Eye (tissue), 1 donor: Measurements from ENCODE around the gene GYS1.
A peak's percentile ranks its signal among the peaks of the same experiment; 100 is the strongest.

ENCODE experiments used
- DNase-seq: peaks from one replicate; pipeline ENCODE4 v3.0.0-alpha.2; 2015

Gene GYS1

GRCh38 chr19:48962849-48963165 lies 30.3 kb downstream of the GYS1 start:
- DNase-seq: no peak

DNA sequence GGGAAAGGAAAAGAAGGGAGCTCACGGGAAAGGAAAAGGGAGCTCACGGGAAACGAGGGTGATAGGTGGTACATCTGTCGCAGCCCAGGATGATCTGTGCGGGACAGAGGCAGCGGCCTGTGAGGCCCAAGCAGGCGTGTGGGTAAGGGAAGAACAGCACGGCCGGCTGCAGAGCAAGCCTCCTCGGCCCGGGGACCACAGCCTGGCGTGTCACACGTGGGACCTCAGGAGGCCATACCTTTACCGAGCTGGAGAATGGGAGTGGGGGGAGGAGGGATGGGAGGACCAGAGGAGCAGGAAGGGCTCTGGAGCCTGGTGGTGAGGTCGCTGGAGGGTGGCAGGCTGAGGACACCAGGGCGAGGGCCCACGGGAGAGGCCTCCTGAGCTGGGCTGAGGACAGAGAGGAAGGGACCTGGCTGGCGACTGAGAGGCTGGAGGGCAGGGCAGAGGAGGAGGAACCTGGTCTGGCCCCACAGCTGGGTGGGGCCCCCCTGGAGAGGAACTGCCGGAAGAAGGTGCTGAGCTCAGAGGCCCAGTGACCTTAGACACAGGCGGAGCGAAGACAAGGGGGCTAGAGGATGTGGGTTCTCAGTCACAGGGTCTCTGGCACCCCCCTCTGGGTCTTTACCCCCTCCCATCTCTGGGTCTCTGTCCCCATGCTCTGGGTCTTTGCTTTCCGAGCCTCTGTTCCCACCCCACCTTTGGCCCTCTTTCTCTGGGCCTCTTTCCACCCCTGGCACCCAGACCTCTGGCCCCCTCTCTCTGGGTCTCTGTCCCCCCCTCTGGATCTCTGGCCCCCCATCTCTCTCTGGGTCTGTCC lies 30.9 kb downstream of the GYS1 start:
- DNase-seq: no peak

DNA sequence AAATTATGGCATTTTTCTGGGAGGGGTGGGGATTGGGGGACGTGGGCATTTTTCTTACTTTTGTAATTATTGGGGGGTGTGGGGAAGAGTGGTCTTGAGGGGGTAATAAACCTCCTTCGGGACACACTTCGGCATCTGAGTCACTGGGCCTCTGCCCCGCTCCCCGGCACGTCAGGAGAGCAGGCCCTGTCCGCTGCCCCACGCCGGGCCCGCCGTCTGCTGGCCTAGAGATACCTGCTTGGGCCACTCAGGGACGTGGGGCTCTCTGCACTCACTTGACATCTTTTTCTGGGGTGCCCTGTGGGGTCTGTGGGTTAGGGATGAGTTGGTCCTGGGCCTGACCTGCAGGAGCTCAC lies 31.5 kb downstream of the GYS1 start:
- DNase-seq: no peak

GRCh38 chr19:48961051-48961649 lies 32.0 kb downstream of the GYS1 start:
- no peak for DNase-seq

GRCh38 chr19:48959341-48960239 lies 33.5 kb downstream of the GYS1 start:
- DNase-seq: no peak

DNA sequence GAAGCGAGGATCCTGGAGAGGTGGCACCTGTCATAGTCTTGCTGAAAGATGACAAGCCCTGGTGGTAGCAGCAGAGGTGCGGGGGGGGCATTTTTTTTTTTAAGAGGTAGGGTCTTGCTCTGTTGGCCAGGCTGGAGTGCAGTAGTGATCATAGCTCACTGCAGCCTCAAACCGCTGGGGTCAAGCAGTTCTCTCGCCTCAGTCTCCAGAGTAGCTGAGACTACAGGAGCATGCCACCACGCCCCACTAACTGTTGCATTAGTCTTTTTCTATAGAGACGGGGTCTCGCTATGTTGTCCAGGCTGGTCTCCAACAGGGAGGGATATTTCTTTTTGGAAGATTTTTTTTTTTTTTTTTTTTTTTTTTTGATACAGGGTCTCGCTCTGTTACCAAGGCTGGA lies 35.1 kb downstream of the GYS1 start:
- DNase-seq: no peak

DNA sequence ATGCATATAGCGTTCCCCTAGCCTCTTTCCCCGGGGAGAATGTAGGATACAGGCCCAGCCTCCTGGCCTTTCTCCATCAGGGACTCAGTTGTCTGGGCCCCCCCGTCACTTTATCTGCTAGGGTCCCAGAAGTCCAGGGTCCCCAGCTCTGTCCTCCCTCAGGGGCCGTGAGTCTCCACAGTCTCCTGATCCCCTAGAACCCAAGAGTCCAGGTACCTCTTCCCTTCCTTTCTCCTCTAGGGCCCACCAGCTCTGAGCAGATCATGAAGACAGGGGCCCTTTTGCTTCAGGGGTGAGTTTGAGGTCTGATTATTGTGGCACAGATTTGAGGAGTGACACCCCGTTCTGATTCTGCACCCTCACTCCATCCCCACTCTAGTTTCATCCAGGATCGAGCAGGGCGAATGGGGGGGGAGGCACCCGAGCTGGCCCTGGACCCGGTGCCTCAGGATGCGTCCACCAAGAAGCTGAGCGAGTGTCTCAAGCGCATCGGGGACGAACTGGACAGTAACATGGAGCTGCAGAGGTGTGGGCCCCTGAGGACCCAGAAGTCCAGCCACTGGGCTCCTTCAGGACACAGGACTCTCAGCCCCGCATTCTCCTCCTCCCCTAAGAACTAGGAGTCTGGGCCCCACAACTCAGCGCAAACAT lies 37.7 kb downstream of the GYS1 start:
- no peak for DNase-seq

GRCh38 chr19:48954595-48955307 lies 38.4 kb downstream of the GYS1 start, which contains the start of gene BAX:
BAX (plus strand) TSS chr19:48954875; CDS start chr19:48954929, 54 bp downstream.
- peak; percentile 98 for DNase-seq

- DNase-seq: no peak
Observed at GRCh38 chr19:48953990-48954594, 39.0 kb downstream of the GYS1 start.

DNA sequence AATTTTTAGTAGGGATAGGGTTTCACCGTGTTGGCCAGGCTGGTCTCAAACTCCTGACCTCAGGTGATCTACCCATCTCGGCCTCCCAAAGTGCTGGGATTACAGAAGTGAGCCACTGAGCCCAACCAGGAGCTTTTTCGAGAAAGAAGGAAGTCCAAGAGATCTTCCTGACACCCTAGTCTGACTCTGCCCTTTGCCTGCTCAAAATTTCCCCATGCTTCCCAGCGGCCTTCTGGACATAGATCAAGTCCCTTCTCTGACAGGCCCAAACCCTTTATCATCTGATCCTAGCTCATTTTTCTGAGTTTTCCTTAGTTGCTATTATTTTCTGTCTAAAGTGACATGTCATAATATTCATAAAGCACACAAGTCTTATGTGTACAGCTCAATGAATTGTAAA lies 40.0 kb downstream of the GYS1 start:
- DNase-seq: no peak

DNA sequence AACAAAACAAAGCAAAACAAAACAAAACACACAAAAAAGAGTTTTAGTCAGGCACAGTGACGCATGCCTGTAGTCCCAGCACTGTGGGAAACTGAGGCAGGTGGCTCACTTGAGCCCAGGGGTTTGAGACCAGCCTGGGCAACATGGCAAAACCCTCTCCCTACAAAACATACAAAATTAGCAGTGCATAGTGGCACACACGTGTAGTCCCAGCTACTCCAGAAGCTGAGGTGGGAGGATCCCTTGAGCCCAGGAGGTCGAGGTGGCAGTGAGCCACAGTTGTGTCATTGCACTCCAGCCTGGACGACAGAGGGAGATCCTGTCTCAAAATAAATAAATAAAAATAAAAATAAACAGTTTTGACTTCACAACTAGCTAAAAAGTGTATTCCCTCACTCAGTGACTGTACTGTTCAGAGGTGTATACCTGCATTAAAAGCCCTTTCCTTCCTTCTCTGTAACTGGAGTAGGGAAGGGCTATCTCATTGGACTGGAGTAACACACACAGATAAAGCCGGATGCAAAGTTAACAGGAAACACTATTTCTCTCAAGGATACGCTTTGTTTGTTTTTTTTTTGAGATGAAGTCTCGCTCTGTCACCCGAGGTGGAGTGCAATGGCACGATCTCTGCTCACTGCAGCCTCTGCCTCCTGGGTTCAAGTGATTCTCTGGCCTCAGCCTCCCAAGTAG lies 42.1 kb downstream of the GYS1 start:
- no peak for DNase-seq

DNA sequence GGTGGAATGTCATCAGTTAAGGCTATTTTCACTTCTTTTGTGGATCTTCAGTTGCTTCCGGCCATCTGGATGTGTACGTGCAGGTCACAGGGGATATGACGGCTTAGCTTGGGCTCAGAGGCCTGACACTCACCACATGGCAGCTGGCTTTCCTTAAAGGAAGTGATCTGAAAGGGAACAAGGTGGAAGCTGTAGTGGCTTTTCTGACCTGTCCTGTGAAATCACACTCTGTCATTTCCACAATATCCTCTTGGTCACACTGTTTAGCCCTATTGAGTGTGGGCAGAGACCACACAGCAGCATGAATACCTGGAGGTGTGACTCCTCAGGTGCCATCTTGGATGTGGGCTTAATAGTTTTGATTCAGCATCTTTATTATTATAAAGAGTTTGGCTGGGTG lies 43.0 kb downstream of the GYS1 start:
- no peak for DNase-seq

DNA sequence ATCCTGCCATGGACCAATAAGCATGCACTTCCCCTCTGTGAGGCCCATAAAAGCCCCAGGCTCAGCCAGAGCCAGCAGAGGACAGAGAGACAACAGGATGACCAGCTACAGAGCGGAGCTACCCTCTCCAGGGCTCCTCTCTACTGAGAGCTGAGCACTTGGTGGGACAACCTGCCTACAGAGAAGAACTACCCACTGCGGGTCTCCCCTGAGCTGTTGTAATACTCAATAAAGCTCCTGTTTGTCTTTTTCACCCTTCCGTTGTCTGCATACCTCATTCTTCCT lies 45.9 kb downstream of the GYS1 start:
- DNase-seq: no peak

DNA sequence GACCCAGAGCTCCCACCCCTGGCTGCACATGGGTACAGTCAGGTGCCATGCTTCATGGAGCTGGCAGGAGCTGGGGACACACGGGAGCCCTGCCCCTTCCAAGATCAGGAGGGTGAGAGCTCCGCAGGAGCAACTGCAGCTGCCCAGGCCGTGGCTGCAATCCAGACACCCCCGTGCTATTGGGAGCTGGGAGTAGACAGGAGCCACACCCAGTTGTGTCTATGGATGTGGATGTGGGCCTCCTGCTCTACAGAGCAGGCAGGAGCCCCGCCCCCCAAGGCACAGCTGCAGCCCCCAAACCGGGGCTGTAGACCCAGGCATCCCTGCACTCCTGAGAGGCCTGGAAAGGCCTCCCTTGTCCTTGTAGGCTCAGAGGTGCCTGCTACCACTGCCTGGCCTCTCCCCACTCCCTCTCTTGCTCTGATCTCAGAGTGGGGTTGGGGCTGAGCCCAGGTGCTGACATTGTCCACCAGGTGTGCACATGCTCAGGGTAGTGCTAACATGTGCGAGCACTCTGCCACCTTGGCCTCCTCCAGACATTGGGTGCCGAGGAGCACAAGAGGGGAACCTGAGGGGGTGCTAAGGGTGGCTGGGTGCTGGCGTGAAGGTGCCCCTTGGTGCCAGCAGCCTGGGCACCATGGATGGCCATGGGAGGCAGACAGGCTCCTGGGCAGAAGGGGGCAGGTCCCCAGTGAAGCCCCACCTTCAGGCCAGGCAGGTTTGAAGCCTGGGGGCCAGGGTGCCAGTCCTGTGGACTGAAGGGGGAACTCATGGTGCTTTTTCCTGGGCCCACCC lies 46.4 kb downstream of the GYS1 start:
- no peak for DNase-seq

DNA sequence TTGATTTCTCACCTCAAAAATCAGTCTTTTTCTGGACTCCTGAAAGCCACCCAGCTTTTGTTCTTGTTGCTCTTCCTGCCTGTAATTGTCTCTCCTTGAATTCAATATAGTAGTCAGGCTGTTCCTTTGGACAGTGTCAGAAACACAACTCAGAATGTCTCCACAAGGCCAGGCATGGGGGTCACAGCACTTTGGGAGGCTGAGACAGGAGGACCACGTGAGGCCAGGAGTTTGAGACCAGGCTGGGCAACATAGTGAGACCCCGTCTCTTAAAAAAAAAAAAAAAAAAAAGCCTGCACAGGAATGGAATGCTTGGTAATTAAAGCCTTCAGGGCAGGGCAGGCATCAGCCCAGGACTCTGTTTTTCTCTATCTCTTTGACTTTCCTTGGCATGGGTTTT lies 47.3 kb downstream of the GYS1 start:
- DNase-seq: no peak

DNA sequence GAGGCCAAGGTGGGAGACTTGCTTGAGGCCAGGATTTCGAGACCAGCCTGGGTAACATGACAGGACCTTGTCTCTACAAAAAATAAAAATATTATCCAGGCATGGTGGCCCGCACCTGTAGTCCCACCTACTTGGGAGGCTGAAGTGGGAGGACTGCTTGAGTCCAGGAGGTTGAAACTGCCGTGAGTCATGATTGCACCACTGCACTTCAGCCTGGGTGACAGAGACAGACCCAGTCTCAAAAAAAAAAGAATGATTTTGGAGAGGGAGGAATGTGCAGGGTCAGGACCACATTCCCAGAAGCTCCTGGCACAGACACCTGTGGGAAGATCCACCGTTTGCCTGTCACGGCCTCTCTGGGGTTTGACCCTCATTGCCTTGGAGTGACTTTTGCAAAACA lies 47.7 kb downstream of the GYS1 start:
- DNase-seq: no peak

GRCh38 chr19:48943081-48943480 lies 50.0 kb downstream of the GYS1 start:
- DNase-seq: no peak

DNA sequence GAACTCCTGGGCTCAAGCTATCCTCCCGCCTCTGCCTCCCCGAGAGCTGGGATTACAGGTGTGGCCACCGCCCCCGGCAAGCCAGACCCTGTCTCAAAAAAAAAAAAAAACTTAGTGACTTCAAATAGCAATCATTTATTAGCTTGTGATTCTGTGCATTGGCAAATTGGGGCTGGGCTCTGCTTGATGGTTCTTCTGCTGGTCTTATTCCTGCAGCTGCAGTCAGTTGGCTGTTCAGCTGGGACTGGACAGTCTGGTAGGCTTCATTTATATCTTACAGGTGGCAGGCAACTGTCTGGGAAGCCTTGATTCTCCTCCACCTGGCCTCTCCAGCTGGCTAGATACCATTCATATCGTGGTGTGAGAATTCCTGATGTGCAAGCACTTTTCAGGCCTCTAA lies 52.2 kb downstream of the GYS1 start:
- DNase-seq: no peak

- no peak for DNase-seq
Observed at GRCh38 chr19:48938256-48938655, 54.9 kb downstream of the GYS1 start.

DNA sequence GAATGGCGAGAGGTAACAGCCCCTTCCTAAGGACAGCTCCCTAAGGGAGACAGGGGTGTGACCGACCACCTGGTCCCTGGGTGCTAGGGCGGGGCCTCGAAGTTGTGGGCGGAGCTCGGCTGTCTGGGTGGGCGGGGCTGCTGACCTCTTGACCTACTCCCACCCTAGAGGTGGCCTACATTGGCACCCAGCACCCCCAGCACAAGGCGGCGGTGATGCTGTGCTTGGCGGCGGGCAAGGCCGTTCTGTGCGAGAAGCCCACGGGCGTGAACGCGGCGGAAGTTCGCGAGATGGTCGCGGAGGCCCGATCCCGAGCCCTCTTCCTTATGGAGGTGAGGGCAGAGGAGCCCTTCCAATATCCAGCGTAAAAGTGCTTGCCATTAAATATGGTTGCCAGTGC lies 57.2 kb downstream of the GYS1 start:
- DNase-seq: no peak

DNA sequence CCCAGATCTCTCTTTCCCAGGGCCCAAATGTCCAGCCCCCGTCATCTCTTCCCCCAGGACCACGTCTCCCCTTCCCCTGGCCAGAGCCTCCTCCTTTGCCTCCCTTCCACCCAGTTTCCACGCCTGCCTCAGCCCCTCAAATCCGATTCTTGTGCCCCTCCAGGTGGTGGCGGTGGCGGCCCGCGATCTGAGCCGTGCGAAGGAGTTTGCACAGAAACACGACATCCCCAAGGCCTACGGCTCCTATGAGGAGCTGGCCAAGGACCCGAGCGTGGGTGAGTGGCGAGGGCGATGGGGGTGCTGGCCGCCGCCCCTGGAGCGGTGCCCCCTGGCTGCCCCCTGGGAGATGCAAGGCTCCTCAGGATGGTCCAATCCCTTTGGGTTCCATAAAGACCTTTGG lies 58.3 kb downstream of the GYS1 start:
- DNase-seq: no peak
